ENCODE results near the gene IFNE. TPM values are rescaled to one million over a fixed set of nuclear protein-coding genes. Genes with fewer than 3 reads are reported as not detected.

Gene IFNE, protein sequence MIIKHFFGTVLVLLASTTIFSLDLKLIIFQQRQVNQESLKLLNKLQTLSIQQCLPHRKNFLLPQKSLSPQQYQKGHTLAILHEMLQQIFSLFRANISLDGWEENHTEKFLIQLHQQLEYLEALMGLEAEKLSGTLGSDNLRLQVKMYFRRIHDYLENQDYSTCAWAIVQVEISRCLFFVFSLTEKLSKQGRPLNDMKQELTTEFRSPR
- not detected in 2 replicates for total RNA-seq

DNA sequence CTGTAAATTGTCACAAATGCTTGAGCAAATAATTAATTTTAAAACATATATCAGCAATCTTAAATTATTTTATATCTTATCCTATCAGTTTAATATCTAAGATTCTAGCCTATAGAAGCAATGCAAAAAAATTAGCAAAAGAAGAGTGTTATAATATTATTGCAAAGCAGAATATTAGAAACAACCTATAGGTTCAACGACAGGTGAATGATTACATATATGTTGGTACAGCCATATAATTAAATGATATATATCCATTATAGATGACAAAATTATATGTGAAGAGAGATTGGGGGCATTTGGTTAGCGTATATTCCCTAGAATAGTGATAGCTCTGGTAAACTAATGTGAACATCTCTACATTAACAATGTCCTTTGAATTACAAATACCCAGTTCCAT lies at the start of gene IFNE:
IFNE (minus strand) TSS at position 101 of the 400 bp plus-strand sequence. CDS start 619 bp downstream, outside the sequence.
- H3K4me3 Mint-ChIP-seq = no peak within 1 kb of the TSS
- DNase-seq (ENCODE audit: low spot score) = no peak
- intact Hi-C loops (cut with micrococcal nuclease) = loop anchor here (5.0 kb wide), 1 partner anchor 225 kb away; no protein-coding TSS in a partner anchor
- H3K9me3 Mint-ChIP-seq = no peaks in the 10 kb centered on the region
- H3K36me3 Mint-ChIP-seq (ENCODE audit: low read depth) = no peaks in the 10 kb centered on the region
- H3K27ac Mint-ChIP-seq = no peak within 1 kb of the TSS
- no peaks in the 10 kb centered on the region for H3K4me1 Mint-ChIP-seq (ENCODE audit: low read depth)
- H3K27me3 Mint-ChIP-seq (ENCODE audit: insufficient read depth) = peaks cover 15% of the 10 kb centered on the region

GRCh38 chr9:21528123-21528808 lies 46.2 kb upstream of the IFNE start:
- Mint-ChIP-seq H3K9me3 (no peaks in the 10 kb centered on the region), H3K4me3 (no peak overlapping the region), H3K36me3 (ENCODE audit: low read depth) (peaks cover 2% of the 10 kb centered on the region), H3K27me3 (ENCODE audit: insufficient read depth) (peaks cover 3% of the 10 kb centered on the region), H3K4me1 (ENCODE audit: low read depth) (no peaks in the 10 kb centered on the region), H3K27ac (no peak overlapping the region)
- intact Hi-C loops (cut with micrococcal nuclease) = no loop called here
- DNase-seq (ENCODE audit: low spot score) = no peak

DNA sequence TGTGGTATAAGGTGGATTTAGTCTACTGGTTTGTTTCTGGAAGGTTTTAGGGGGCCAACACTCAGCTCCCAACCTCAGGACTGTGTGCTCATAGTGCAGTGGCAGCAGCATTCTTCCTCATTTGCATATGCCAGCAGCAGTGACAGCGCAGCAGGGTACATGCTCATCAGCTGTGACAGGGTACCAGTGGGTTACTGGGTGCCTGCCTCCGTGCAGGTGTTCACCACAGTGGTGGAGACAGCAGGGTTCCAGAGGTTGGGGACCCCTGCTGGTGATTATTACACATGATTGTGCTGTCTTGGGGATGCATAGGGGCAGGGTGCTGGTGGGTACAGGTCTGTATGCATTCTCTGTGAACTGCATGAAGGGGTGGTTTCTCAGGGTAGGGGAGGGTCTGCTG lies 45.5 kb upstream of the IFNE start:
- no peaks in the 10 kb centered on the region for H3K4me1 Mint-ChIP-seq (ENCODE audit: low read depth)
- H3K36me3 Mint-ChIP-seq (ENCODE audit: low read depth) = peaks cover 2% of the 10 kb centered on the region
- H3K9me3 Mint-ChIP-seq = no peaks in the 10 kb centered on the region
- peaks cover 3% of the 10 kb centered on the region for H3K27me3 Mint-ChIP-seq (ENCODE audit: insufficient read depth)
- DNase-seq (ENCODE audit: low spot score) = no peak
- H3K4me3 Mint-ChIP-seq = no peak overlapping the region
- no peak overlapping the region for H3K27ac Mint-ChIP-seq
- intact Hi-C loops (cut with micrococcal nuclease) = no loop called here

- no peak overlapping the region for H3K27ac Mint-ChIP-seq
- no peaks in the 10 kb centered on the region for H3K9me3 Mint-ChIP-seq
- no peak overlapping the region for H3K4me3 Mint-ChIP-seq
- peaks cover 5% of the 10 kb centered on the region for H3K27me3 Mint-ChIP-seq (ENCODE audit: insufficient read depth)
- H3K4me1 Mint-ChIP-seq (ENCODE audit: low read depth) = no peaks in the 10 kb centered on the region
- DNase-seq (ENCODE audit: low spot score) = no peak
- H3K36me3 Mint-ChIP-seq (ENCODE audit: low read depth) = peaks cover 2% of the 10 kb centered on the region
- intact Hi-C loops (cut with micrococcal nuclease) = no loop called here
Observed at GRCh38 chr9:21525174-21525573, 43.1 kb upstream of the IFNE start.

DNA sequence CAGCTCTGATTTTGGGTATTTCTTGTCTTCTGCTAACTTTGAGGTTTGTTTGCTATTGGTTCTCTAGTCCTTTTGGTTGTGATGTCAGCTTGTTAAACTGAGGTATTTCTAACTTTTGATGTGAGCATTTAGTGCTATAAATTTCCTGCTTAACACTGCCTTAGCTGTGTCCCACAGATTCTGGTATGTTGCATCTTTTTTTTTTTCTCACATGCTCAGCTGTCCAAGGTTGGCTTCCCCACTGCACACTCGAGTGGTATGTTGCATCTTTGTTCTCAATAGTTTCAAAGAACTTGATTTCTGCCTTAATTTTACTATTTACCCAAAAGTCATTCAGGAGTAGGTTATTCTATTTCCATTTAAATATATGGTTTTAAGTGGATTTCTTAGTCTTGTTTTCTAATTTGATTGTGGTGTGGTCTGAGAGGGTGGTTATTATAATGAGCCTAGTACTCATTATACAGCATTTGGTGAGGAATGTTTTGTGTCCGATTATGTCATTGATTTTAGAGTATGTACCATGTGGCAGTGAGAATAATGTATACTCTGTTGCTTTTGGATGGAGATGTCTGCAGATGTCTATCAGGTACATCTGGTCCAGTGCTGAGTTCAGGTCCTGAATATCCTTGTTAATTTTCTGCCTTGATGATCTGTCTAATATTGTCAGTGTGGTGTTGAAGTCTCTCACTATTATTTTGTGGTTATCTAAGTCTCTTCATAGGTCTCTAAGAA lies 42.2 kb upstream of the IFNE start:
- Mint-ChIP-seq H3K4me3 (no peak overlapping the region), H3K36me3 (ENCODE audit: low read depth) (peaks cover 2% of the 10 kb centered on the region), H3K27ac (no peak overlapping the region), H3K9me3 (no peaks in the 10 kb centered on the region), H3K27me3 (ENCODE audit: insufficient read depth) (peaks cover 5% of the 10 kb centered on the region), H3K4me1 (ENCODE audit: low read depth) (no peaks in the 10 kb centered on the region)
- DNase-seq (ENCODE audit: low spot score) = no peak
- intact Hi-C loops (cut with micrococcal nuclease) = no loop called here

GRCh38 chr9:21523021-21524014 lies 41.2 kb upstream of the IFNE start:
- H3K9me3 Mint-ChIP-seq = no peaks in the 10 kb centered on the region
- peaks cover 5% of the 10 kb centered on the region for H3K27me3 Mint-ChIP-seq (ENCODE audit: insufficient read depth)
- no peaks in the 10 kb centered on the region for H3K4me1 Mint-ChIP-seq (ENCODE audit: low read depth)
- H3K36me3 Mint-ChIP-seq (ENCODE audit: low read depth) = no peaks in the 10 kb centered on the region
- H3K27ac Mint-ChIP-seq = no peak overlapping the region
- intact Hi-C loops (cut with micrococcal nuclease) = loop anchor here (2.0 kb wide), 1 partner anchor 21 kb away; no protein-coding TSS in a partner anchor
- DNase-seq (ENCODE audit: low spot score) = no peak
- no peak overlapping the region for H3K4me3 Mint-ChIP-seq

DNA sequence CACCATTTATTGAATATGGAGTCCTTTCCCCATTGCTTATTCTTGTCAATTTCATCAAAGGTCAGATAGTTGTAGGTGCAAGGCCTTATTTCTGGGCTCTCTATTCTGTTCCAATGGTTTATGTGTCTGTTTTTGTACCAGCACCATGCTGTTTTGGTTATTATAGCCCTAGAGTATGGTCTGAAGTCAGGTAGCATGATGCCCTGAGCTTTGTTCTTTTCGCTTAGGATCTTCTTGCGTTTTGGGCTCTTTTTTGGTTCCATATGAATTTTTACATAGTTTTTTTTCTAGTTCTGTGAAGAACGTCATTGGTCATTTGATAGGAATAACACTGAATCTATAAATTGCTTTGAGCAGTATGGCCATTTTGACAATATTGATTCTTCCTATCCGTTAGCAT lies 40.2 kb upstream of the IFNE start:
- no peak for DNase-seq (ENCODE audit: low spot score)
- no peaks in the 10 kb centered on the region for H3K36me3 Mint-ChIP-seq (ENCODE audit: low read depth)
- no peak overlapping the region for H3K27ac Mint-ChIP-seq
- H3K4me3 Mint-ChIP-seq = no peak overlapping the region
- no peaks in the 10 kb centered on the region for H3K9me3 Mint-ChIP-seq
- H3K27me3 Mint-ChIP-seq (ENCODE audit: insufficient read depth) = peaks cover 5% of the 10 kb centered on the region
- intact Hi-C loops (cut with micrococcal nuclease) = loop anchor here (2.0 kb wide), 1 partner anchor 20 kb away; no protein-coding TSS in a partner anchor
- H3K4me1 Mint-ChIP-seq (ENCODE audit: low read depth) = no peaks in the 10 kb centered on the region

- Mint-ChIP-seq H3K9me3 (no peaks in the 10 kb centered on the region), H3K4me1 (ENCODE audit: low read depth) (no peaks in the 10 kb centered on the region), H3K27me3 (ENCODE audit: insufficient read depth) (peaks cover 3% of the 10 kb centered on the region), H3K4me3 (no peak overlapping the region), H3K36me3 (ENCODE audit: low read depth) (no peaks in the 10 kb centered on the region), H3K27ac (no peak overlapping the region)
- intact Hi-C loops (cut with micrococcal nuclease) = no loop called here
- no peak for DNase-seq (ENCODE audit: low spot score)
Observed at GRCh38 chr9:21521448-21521847, 39.3 kb upstream of the IFNE start.

DNA sequence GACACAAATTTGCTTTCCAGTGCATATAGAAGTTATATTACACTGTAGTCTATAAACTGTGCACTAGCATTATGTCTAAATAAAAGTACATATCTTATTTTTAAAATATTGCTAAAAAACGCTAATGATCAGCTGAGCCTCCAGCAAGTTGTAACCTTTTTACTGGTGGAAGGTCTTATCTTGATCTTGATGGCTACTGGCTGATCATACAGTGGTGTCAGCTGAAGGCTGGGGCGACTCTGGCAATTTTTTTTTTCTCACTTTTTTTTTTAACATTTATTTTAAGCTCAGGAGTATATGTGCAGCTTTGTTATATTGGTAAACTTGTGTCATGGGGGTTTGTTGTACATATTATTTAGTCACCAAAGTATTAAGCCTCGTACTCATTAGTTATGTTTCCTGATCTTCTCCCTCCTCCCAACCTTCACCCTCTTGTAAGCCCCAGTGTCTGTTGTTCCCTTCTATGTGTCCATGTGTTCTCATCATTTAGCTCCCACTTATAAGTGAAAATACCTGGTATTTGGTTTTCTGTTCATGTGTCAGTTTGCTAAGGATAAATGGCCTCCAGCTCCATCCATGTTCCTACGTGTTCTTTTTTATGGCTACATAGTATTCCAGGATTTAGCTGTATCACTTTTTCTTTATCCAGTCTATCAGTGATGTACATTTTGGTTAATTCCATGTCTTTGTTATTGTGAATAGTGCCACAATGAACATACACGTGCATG lies 38.6 kb upstream of the IFNE start:
- no peak for DNase-seq (ENCODE audit: low spot score)
- Mint-ChIP-seq H3K27ac (no peak overlapping the region), H3K27me3 (ENCODE audit: insufficient read depth) (peaks cover 2% of the 10 kb centered on the region), H3K4me1 (ENCODE audit: low read depth) (no peaks in the 10 kb centered on the region), H3K9me3 (no peaks in the 10 kb centered on the region), H3K4me3 (no peak overlapping the region), H3K36me3 (ENCODE audit: low read depth) (no peaks in the 10 kb centered on the region)
- intact Hi-C loops (cut with micrococcal nuclease) = no loop called here

- Mint-ChIP-seq H3K36me3 (ENCODE audit: low read depth) (no peaks in the 10 kb centered on the region), H3K27ac (no peak overlapping the region), H3K4me1 (ENCODE audit: low read depth) (no peaks in the 10 kb centered on the region), H3K27me3 (ENCODE audit: insufficient read depth) (peaks cover 2% of the 10 kb centered on the region), H3K9me3 (no peaks in the 10 kb centered on the region), H3K4me3 (no peak overlapping the region)
- intact Hi-C loops (cut with micrococcal nuclease) = no loop called here
- DNase-seq (ENCODE audit: low spot score) = no peak
Observed at GRCh38 chr9:21519855-21520434, 37.8 kb upstream of the IFNE start.

GRCh38 chr9:21516796-21517195 lies 34.7 kb upstream of the IFNE start:
- Mint-ChIP-seq H3K4me3 (no peak overlapping the region), H3K27ac (no peak overlapping the region), H3K4me1 (ENCODE audit: low read depth) (no peaks in the 10 kb centered on the region), H3K36me3 (ENCODE audit: low read depth) (no peaks in the 10 kb centered on the region), H3K9me3 (no peaks in the 10 kb centered on the region), H3K27me3 (ENCODE audit: insufficient read depth) (no peaks in the 10 kb centered on the region)
- DNase-seq (ENCODE audit: low spot score) = no peak
- intact Hi-C loops (cut with micrococcal nuclease) = no loop called here

Measured in activated T-helper 1 cell treated with anti-CD3 and anti-CD28 coated beads, Interleukin-12 subunit alpha, Interleukin-12 subunit beta, Interleukin-2, Interleukin-4 antibody, amounts not matched to agents 30 ng/mL and 10 ng/mL and 1 ng/mL, durations not matched to agents 14 hours and 24 hours and 36 hours (primary cell).